Osteocyte (in vitro differentiated cells): ENCODE results near the gene EPHB6. TPM values are rescaled to one million over a fixed set of nuclear protein-coding genes. Genes with fewer than 3 reads are reported as not detected.

ENCODE experiments used
- DNase-seq: peaks from one replicate; pipeline ENCODE4 v3.0.0; 2021; ENCODE audit warnings: mixed read lengths; ENCODE audit not compliant: unreplicated experiment; ENCODE audit errors: extremely low spot score
- H3K27ac Mint-ChIP-seq: one replicate; pipeline ENCODE4 v1.8.0; 2021; ENCODE audit warnings: mild to moderate bottlenecking, mixed read lengths; ENCODE audit not compliant: unreplicated experiment
- H3K27me3 Mint-ChIP-seq: one replicate; pipeline ENCODE4 v1.8.0; 2021; ENCODE audit warnings: mixed read lengths; ENCODE audit not compliant: unreplicated experiment
- H3K36me3 Mint-ChIP-seq: one replicate; pipeline ENCODE4 v1.8.0; 2021; ENCODE audit warnings: mixed read lengths; ENCODE audit not compliant: unreplicated experiment
- H3K4me1 Mint-ChIP-seq: one replicate; pipeline ENCODE4 v1.8.0; 2021; ENCODE audit warnings: mixed read lengths; ENCODE audit not compliant: unreplicated experiment
- H3K4me3 Mint-ChIP-seq: one replicate; pipeline ENCODE4 v1.8.0; 2021; ENCODE audit warnings: mild to moderate bottlenecking, moderate library complexity, mixed read lengths; ENCODE audit not compliant: unreplicated experiment
- H3K9me3 Mint-ChIP-seq: one replicate; pipeline ENCODE4 v1.8.0; 2021; ENCODE audit warnings: mixed read lengths; ENCODE audit not compliant: unreplicated experiment
- CTCF ChIP-seq: fragments of 200-600 bp; sonication (generic); IDR thresholded peaks from 2 replicates; pipeline ENCODE4 v1.5.0; 2021; ENCODE audit warnings: antibody characterized with exemption, mild to moderate bottlenecking, moderate library complexity
- total RNA-seq: library from RNA; stranded (reverse); gene quantifications from 2 replicates; pipeline ENCODE4 v1.2.1, GENCODE V29; 2021

The EPHB6 gene
- total RNA-seq, 1 donor from 2014 or later = 13.7 TPM

- no peak for DNase-seq
- H3K36me3 Mint-ChIP-seq = no peaks in the 10 kb centered on the region
- H3K9me3 Mint-ChIP-seq = no peaks in the 10 kb centered on the region
- no peak for TF ChIP-seq CTCF
- H3K4me3 Mint-ChIP-seq = no peak overlapping the region
- H3K4me1 Mint-ChIP-seq = no peaks in the 10 kb centered on the region
- peaks cover 45% of the 10 kb centered on the region for H3K27me3 Mint-ChIP-seq
- H3K27ac Mint-ChIP-seq = no peak overlapping the region
Measured at GRCh38 chr7:142812437-142813215, 42.2 kb upstream of the EPHB6 start.

GRCh38 chr7:142813226-142813625 lies 41.6 kb upstream of the EPHB6 start:
- no peak overlapping the region for H3K4me3 Mint-ChIP-seq
- no peaks in the 10 kb centered on the region for H3K9me3 Mint-ChIP-seq
- H3K4me1 Mint-ChIP-seq = no peaks in the 10 kb centered on the region
- no peak for TF ChIP-seq CTCF
- DNase-seq = no peak
- H3K27me3 Mint-ChIP-seq = peaks cover 40% of the 10 kb centered on the region
- H3K36me3 Mint-ChIP-seq = no peaks in the 10 kb centered on the region
- H3K27ac Mint-ChIP-seq = no peak overlapping the region

GRCh38 chr7:142813699-142814098 lies 41.2 kb upstream of the EPHB6 start:
- H3K27ac Mint-ChIP-seq = no peak overlapping the region
- TF ChIP-seq CTCF = no peak
- no peak for DNase-seq
- H3K9me3 Mint-ChIP-seq = no peaks in the 10 kb centered on the region
- peaks cover 39% of the 10 kb centered on the region for H3K27me3 Mint-ChIP-seq
- H3K4me1 Mint-ChIP-seq = no peaks in the 10 kb centered on the region
- H3K4me3 Mint-ChIP-seq = no peak overlapping the region
- H3K36me3 Mint-ChIP-seq = no peaks in the 10 kb centered on the region

- Mint-ChIP-seq H3K27me3 (peaks cover 44% of the 10 kb centered on the region), H3K4me3 (no peak overlapping the region)
Measured at GRCh38 chr7:142814451-142814850, 40.4 kb upstream of the EPHB6 start.

More at GRCh38 chr7:142814451-142814850, 40.4 kb upstream of the EPHB6 start:
- no peak for TF ChIP-seq CTCF
- Mint-ChIP-seq H3K36me3 (no peaks in the 10 kb centered on the region), H3K4me1 (no peaks in the 10 kb centered on the region), H3K9me3 (no peaks in the 10 kb centered on the region), H3K27ac (no peak overlapping the region)
- no peak for DNase-seq
